Stimulated activated naive CD8-positive, alpha-beta T cell treated with anti-CD3 and anti-CD28 coated beads, Interleukin-15, amount 100 ng/mL, for 72 hours (primary cell): ENCODE measurements around the gene DSCAML1.

Source experiments
- ATAC-seq: fragments of 150-1000 bp; cut with Tn5 transposase; 2 replicates; pipeline ENCODE4 v1.10.0; 2021; ENCODE audit warnings: mild to moderate bottlenecking, moderate library complexity
- DNase-seq, 2 donors: peaks; one replicate each; pipeline ENCODE4 v3.0.0; 2021 to 2022
- H3K27ac Mint-ChIP-seq, 2 donors: one replicate each; pipeline ENCODE4 v1.8.0; 2022; ENCODE audit warnings: mild to moderate bottlenecking in 2 of 2, mixed read lengths in 2 of 2, moderate library complexity in 2 of 2
- H3K27me3 Mint-ChIP-seq: one replicate; pipeline ENCODE4 v1.8.0; 2022; ENCODE audit warnings: mixed read lengths
- H3K4me1 Mint-ChIP-seq: one replicate; pipeline ENCODE4 v1.8.0; 2022; ENCODE audit warnings: mild to moderate bottlenecking, mixed read lengths
- H3K4me3 Mint-ChIP-seq, 2 donors: one replicate each; pipeline ENCODE4 v1.8.0; 2022; ENCODE audit warnings: mild to moderate bottlenecking in 2 of 2, mixed read lengths in 2 of 2, moderate library complexity in 1 of 2
- H3K9me3 Mint-ChIP-seq, 2 donors: one replicate each; pipeline ENCODE4 v1.8.0; 2022; ENCODE audit warnings: mixed read lengths in 2 of 2

Gene DSCAML1

DNA sequence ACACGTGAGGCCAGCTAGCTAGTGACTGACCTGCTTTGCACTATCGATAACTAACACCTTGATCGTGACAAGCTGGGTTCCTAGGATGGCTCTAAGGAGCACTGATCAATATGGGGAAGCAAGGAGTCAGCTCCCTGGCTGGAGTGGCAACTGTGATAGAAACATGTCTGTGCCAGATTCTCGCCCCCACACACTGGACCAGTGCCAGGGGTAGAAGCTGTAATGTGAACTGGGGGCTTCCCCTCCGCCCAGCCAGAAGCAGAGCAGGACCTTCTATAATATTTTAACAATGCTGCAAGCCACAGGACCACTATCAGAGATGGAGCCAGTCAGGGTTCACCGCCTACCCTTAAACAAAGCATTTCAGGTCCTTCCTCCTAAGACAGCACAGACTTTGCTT is 96.5 kb downstream of the DSCAML1 start:
- ATAC-seq (no peak), DNase-seq (no peak)
- Mint-ChIP-seq H3K9me3 (no peaks in the 10 kb centered on the region), H3K27me3 (peaks cover 11% of the 10 kb centered on the region), H3K4me1 (peaks cover 9% of the 10 kb centered on the region), H3K27ac (no peak overlapping the region), H3K4me3 (no peak overlapping the region)

GRCh38 chr11:117697319-117697718 is 99.7 kb downstream of the DSCAML1 start:
- no peak for ATAC-seq
- H3K4me1 Mint-ChIP-seq: peaks cover 8% of the 10 kb centered on the region
- no peaks in the 10 kb centered on the region for H3K9me3 Mint-ChIP-seq
- H3K4me3 Mint-ChIP-seq: no peak overlapping the region
- H3K27me3 Mint-ChIP-seq: peaks cover 8% of the 10 kb centered on the region
- no peak overlapping the region for H3K27ac Mint-ChIP-seq
- DNase-seq: no peak

GRCh38 chr11:117696540-117696939 is 100.5 kb downstream of the DSCAML1 start:
- Mint-ChIP-seq H3K4me1 (no peaks in the 10 kb centered on the region), H3K4me3 (no peak overlapping the region), H3K9me3 (no peaks in the 10 kb centered on the region), H3K27me3 (peaks cover under 1% of the 10 kb centered on the region), H3K27ac (no peak overlapping the region)
- ATAC-seq: no peak
- no peak for DNase-seq

DNA sequence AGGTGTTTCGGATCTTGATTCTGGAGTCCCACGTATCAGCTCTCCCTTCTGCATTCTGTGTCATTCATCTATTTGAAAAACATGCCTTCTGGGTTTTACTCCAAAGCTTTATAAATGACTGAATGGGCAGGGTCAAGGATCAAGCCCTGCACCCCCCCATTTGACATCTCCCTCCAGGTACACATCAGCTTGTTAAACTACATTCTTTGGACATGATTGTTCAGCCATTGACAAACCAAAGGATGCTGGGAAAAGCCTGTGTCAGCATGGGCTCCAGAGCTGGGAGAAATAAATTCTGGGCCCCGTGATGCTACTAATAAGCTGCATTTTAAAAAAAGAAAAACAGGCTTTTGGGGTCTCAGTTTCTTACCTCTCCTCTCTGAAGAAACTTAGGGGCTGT is 103.7 kb downstream of the DSCAML1 start:
- Mint-ChIP-seq H3K27ac (no peak overlapping the region), H3K4me1 (no peaks in the 10 kb centered on the region), H3K27me3 (no peaks in the 10 kb centered on the region), H3K9me3 (no peaks in the 10 kb centered on the region), H3K4me3 (no peak overlapping the region)
- ATAC-seq (no peak), DNase-seq (no peak)

DNA sequence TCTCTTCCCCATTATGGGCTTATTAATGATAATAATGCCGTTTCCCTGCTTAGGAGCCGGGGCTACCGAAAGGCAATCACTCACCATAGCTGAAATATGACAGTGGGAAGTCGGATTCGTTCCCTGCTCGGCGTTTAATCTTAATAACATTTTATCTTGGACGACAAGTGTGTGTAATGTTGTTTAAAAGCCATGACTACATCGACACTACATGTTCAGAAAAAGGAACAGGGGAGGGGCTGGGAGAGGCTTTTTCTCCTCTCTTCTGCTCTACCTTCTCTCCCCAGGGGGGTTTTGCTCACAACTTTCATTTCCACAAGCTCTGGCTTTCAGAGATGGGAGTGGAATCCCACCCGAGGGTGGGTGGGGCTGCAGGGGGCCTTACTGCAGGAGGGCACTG is 105.5 kb downstream of the DSCAML1 start:
- H3K9me3 Mint-ChIP-seq: no peaks in the 10 kb centered on the region
- H3K27me3 Mint-ChIP-seq: no peaks in the 10 kb centered on the region
- DNase-seq: no peak
- ATAC-seq: no peak
- H3K27ac Mint-ChIP-seq: no peak overlapping the region
- H3K4me1 Mint-ChIP-seq: no peaks in the 10 kb centered on the region
- H3K4me3 Mint-ChIP-seq: no peak overlapping the region

- Mint-ChIP-seq H3K4me1 (no peaks in the 10 kb centered on the region), H3K27ac (no peak overlapping the region), H3K4me3 (no peak overlapping the region), H3K9me3 (no peaks in the 10 kb centered on the region), H3K27me3 (no peaks in the 10 kb centered on the region)
- no peak for DNase-seq
- ATAC-seq: no peak
Measured at GRCh38 chr11:117691218-117691514, 105.8 kb downstream of the DSCAML1 start.

GRCh38 chr11:117690484-117691217 is 106.4 kb downstream of the DSCAML1 start:
- DNase-seq: no peak
- Mint-ChIP-seq H3K9me3 (no peaks in the 10 kb centered on the region), H3K4me3 (no peak overlapping the region), H3K4me1 (no peaks in the 10 kb centered on the region), H3K27ac (no peak overlapping the region), H3K27me3 (no peaks in the 10 kb centered on the region)
- no peak for ATAC-seq

GRCh38 chr11:117688255-117688797 is 108.7 kb downstream of the DSCAML1 start:
- Mint-ChIP-seq H3K9me3 (no peaks in the 10 kb centered on the region), H3K27me3 (no peaks in the 10 kb centered on the region), H3K4me1 (no peaks in the 10 kb centered on the region), H3K4me3 (no peak overlapping the region), H3K27ac (no peak overlapping the region)
- DNase-seq: no peak
- no peak for ATAC-seq

GRCh38 chr11:117687776-117688175 is 109.2 kb downstream of the DSCAML1 start:
- DNase-seq (no peak), ATAC-seq (no peak)
- Mint-ChIP-seq H3K9me3 (no peaks in the 10 kb centered on the region), H3K27ac (peak overlapping the region in 1 of 2 donors; percentile 66), H3K4me3 (no peak overlapping the region), H3K27me3 (no peaks in the 10 kb centered on the region), H3K4me1 (no peaks in the 10 kb centered on the region)

GRCh38 chr11:117686711-117687110 is 110.3 kb downstream of the DSCAML1 start:
- Mint-ChIP-seq H3K4me1 (no peaks in the 10 kb centered on the region), H3K9me3 (no peaks in the 10 kb centered on the region), H3K27ac (no peak overlapping the region), H3K27me3 (peaks cover 9% of the 10 kb centered on the region), H3K4me3 (no peak overlapping the region)
- DNase-seq (no peak), ATAC-seq (no peak)

DNA sequence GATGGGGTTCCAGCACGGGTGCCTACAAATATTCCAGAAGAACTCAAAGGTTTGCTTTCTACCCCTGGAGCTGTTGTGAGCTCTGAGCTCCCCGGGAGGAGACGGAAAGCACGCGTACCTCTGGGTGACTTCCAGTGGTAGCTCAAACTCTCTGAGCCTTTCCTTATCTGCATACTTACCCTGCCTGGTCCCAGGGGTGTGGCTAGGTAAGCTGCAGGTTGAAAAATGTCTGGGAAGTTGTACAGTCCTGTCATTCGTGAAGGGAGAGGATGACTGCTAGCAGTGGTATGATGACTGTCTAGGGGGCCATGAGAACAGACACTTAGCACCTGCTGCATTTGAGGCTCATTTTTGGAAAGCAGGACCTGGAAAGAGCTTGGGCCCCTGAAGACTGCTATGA is 111.5 kb downstream of the DSCAML1 start:
- Mint-ChIP-seq H3K4me3 (no peak overlapping the region), H3K4me1 (no peaks in the 10 kb centered on the region), H3K9me3 (no peaks in the 10 kb centered on the region), H3K27ac (no peak overlapping the region), H3K27me3 (peaks cover 10% of the 10 kb centered on the region)
- DNase-seq (no peak), ATAC-seq (no peak)

DNA sequence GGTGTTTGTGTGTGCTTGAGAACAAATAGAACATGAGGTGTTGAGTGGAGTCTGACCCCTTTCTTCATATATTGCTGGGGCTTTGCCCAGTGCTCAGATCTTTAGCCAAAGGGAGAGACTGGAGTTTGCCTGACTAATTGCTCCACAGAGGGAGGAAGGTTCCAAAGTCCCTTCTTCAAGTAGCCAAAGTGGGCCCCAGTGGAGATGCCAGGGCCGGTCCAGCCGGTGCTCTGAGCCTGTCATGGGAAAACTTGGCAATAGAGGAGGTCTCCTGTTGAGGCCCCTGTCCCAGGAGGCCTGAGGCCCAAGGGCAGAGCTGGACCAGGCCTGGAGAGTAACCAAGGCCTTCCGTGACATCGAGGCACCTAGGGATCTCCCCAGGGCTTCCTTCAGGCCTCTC is 112.3 kb downstream of the DSCAML1 start:
- Mint-ChIP-seq H3K4me3 (no peak overlapping the region), H3K27me3 (peaks cover 10% of the 10 kb centered on the region), H3K27ac (no peak overlapping the region), H3K9me3 (no peaks in the 10 kb centered on the region), H3K4me1 (no peaks in the 10 kb centered on the region)
- no peak for DNase-seq
- no peak for ATAC-seq

- ATAC-seq: no peak
- Mint-ChIP-seq H3K27me3 (peaks cover 10% of the 10 kb centered on the region), H3K27ac (peak overlapping the region in 1 of 2 donors; percentile 83), H3K9me3 (no peaks in the 10 kb centered on the region), H3K4me3 (no peak overlapping the region), H3K4me1 (no peaks in the 10 kb centered on the region)
- DNase-seq: no peak
Measured at GRCh38 chr11:117684111-117684510, 112.9 kb downstream of the DSCAML1 start.

- DNase-seq (no peak), ATAC-seq (no peak)
- H3K4me1 Mint-ChIP-seq: no peaks in the 10 kb centered on the region
- H3K4me3 Mint-ChIP-seq: no peak overlapping the region
- no peaks in the 10 kb centered on the region for H3K9me3 Mint-ChIP-seq
- peaks cover 18% of the 10 kb centered on the region for H3K27me3 Mint-ChIP-seq
- peak overlapping the region in 1 of 2 donors; percentile 14 for H3K27ac Mint-ChIP-seq
Measured at GRCh38 chr11:117681438-117681837, 115.6 kb downstream of the DSCAML1 start.

GRCh38 chr11:117679461-117679860 is 117.6 kb downstream of the DSCAML1 start:
- Mint-ChIP-seq H3K27me3 (peaks cover 18% of the 10 kb centered on the region), H3K9me3 (no peaks in the 10 kb centered on the region), H3K4me1 (no peaks in the 10 kb centered on the region), H3K27ac (peak overlapping the region in 1 of 2 donors; percentile 34), H3K4me3 (no peak overlapping the region)
- ATAC-seq (no peak), DNase-seq (no peak)

DNA sequence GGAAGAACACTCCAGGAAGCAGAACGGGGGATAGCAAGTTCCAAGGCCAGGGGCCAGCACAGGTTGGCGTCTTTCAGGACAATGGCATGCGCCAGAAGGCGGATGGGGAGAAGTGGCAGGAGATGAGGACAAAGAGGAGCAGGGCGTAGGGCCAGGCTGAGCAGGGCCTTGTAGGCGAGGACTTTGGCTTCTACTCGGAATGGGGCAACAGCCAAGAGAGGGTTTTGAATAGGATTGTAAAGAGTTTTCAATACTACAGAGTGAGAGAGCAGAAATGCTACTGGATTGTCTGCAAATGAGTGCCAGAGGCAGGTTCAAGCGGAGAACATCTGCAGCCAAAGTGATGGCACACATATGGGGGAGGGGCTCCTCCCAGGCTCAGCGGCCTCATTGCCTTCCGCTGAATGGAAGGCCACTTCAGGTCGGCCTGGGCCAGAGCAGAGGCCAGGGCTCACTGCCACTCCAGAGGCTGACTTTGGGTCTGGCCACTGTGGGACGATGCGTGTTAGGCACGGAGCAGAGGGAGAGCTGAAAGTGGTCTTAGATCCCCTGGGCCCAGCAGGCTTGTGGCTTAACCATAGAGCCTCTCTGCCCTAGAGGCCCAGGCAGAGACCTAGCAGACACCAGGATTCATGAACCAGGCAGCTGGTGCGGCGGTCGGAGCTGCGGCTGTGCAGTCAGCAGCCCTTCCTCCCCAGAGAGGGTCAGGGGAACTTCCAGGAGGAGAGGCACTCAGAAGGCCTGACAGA is 118.2 kb downstream of the DSCAML1 start:
- no peaks in the 10 kb centered on the region for H3K4me1 Mint-ChIP-seq
- peaks cover 18% of the 10 kb centered on the region for H3K27me3 Mint-ChIP-seq
- ATAC-seq (no peak), DNase-seq (no peak)
- no peak overlapping the region for H3K4me3 Mint-ChIP-seq
- no peaks in the 10 kb centered on the region for H3K9me3 Mint-ChIP-seq
- no peak overlapping the region for H3K27ac Mint-ChIP-seq
